Neural cell (in vitro differentiated cells): Measurements from ENCODE around the gene REV3L.

Experiments used
- CTCF ChIP-seq: fragments of 450-650 bp; IDR thresholded peaks from 2 replicates; pipeline ENCODE4 v1.5.1; 2014; ENCODE audit warnings: antibody characterized with exemption, mild to moderate bottlenecking, moderate library complexity; ENCODE audit not compliant: poor library complexity, severe bottlenecking
- EP300 ChIP-seq: fragments of 450-650 bp; conservative IDR thresholded peaks from 2 replicates; pipeline ENCODE4 v1.6.1; 2014; ENCODE audit warnings: antibody characterized with exemption, mild to moderate bottlenecking, moderate library complexity; ENCODE audit not compliant: poor library complexity, severe bottlenecking
- EZH2 ChIP-seq: fragments of 200-600, 300-800 bp; shearing (Covaris generic), sonication (generic); IDR thresholded peaks from 2 replicates; pipeline ENCODE4 v1.6.1; 2014; ENCODE audit warnings: antibody characterized with exemption, low read length, borderline replicate concordance, mild to moderate bottlenecking; ENCODE audit not compliant: insufficient read depth, poor library complexity, severe bottlenecking
- REST ChIP-seq: IDR thresholded peaks from 2 replicates; pipeline ENCODE4 v1.6.1; 2012; ENCODE audit warnings: borderline replicate concordance

GRCh38 chr6:111461860-111462259 is 21.2 kb downstream of the REV3L start:
- TF ChIP-seq CTCF (no peak), EP300 (no peak), EZH2 (no peak), REST (no peak)
